Brain microvascular endothelial cell (primary cell): ENCODE data around the gene MGST3.

Source experiments
- DNase-seq: peaks from one replicate; pipeline ENCODE4 v3.0.0-alpha.2; 2020
- H3K27ac ChIP-seq: fragments of 250-450 bp; sonication (Bioruptor Pico); 2 replicates; pipeline ENCODE4 v1.5.1; 2020; ENCODE audit warnings: mild to moderate bottlenecking, moderate library complexity
- H3K27me3 ChIP-seq: fragments of 250-450 bp; sonication (Bioruptor Pico); replicated peaks from 2 replicates; pipeline ENCODE4 v1.5.1; 2020; ENCODE audit warnings: mild to moderate bottlenecking
- H3K36me3 ChIP-seq: fragments of 250-450 bp; sonication (Bioruptor Pico); replicated peaks from 2 replicates; pipeline ENCODE4 v1.5.1; 2020; ENCODE audit warnings: mild to moderate bottlenecking
- H3K4me3 ChIP-seq: 2 replicates; pipeline ENCODE4 v1.5.1; 2011; ENCODE audit warnings: low read depth, mild to moderate bottlenecking, control low read depth, low read length, moderate library complexity
- CTCF ChIP-seq: IDR thresholded peaks from 2 replicates; pipeline ENCODE4 v1.5.1; 2011; ENCODE audit warnings: low read depth, mild to moderate bottlenecking, moderate library complexity, low read length, control low read depth, inconsistent platforms; ENCODE audit errors: missing control alignments
- in situ Hi-C: cut with HindIII; loops from 2 replicates; pipeline ENCODE4 v1.10.0; 2017; ENCODE audit warnings: low sequenced_read_pairs, low pct_ligation_motif_present

MGST3 gene

GRCh38 chr1:165610866-165611265, 20.2 kb upstream of the MGST3 start:
- Histone ChIP-seq H3K27ac (no peak overlapping the region), H3K36me3 (no peaks in the 10 kb centered on the region), H3K27me3 (no peaks in the 10 kb centered on the region), H3K4me3 (no peak overlapping the region)
- no peak for TF ChIP-seq CTCF
- in situ Hi-C loops, result no loop called here
- no peak for DNase-seq

- no peak for DNase-seq
- no peak overlapping the region for H3K27ac ChIP-seq
- no peak overlapping the region for H3K4me3 ChIP-seq
- peaks cover 1% of the 10 kb centered on the region for H3K27me3 ChIP-seq
- in situ Hi-C loops, result no loop called here
- no peak for TF ChIP-seq CTCF
- no peaks in the 10 kb centered on the region for H3K36me3 ChIP-seq
Measured at GRCh38 chr1:165612062-165612461, 19.0 kb upstream of the MGST3 start.

GRCh38 chr1:165616054-165616612, 14.9 kb upstream of the MGST3 start:
- Histone ChIP-seq H3K36me3 (no peaks in the 10 kb centered on the region), H3K27ac (no peak overlapping the region), H3K4me3 (no peak overlapping the region), H3K27me3 (peaks cover 5% of the 10 kb centered on the region)
- TF ChIP-seq CTCF, result no peak
- in situ Hi-C loops, result no loop called here
- no peak for DNase-seq

GRCh38 chr1:165616987-165617546, 14.0 kb upstream of the MGST3 start:
- H3K4me3 ChIP-seq, result no peak overlapping the region
- peaks cover 5% of the 10 kb centered on the region for H3K27me3 ChIP-seq
- TF ChIP-seq CTCF, result no peak
- no peaks in the 10 kb centered on the region for H3K36me3 ChIP-seq
- DNase-seq, result no peak
- in situ Hi-C loops, result no loop called here
- H3K27ac ChIP-seq, result no peak overlapping the region

GRCh38 chr1:165619647-165620151, 11.3 kb upstream of the MGST3 start:
- Histone ChIP-seq H3K27ac (no peak overlapping the region), H3K36me3 (no peaks in the 10 kb centered on the region), H3K27me3 (peaks cover 5% of the 10 kb centered on the region), H3K4me3 (no peak overlapping the region)
- TF ChIP-seq CTCF, result no peak
- in situ Hi-C loops, result no loop called here
- no peak for DNase-seq

- in situ Hi-C loops, result no loop called here
- no peaks in the 10 kb centered on the region for H3K27me3 ChIP-seq
- no peak for TF ChIP-seq CTCF
- no peaks in the 10 kb centered on the region for H3K36me3 ChIP-seq
- no peak overlapping the region for H3K27ac ChIP-seq
- H3K4me3 ChIP-seq, result no peak overlapping the region
- no peak for DNase-seq
Measured at GRCh38 chr1:165623624-165624023, 7.4 kb upstream of the MGST3 start.
